NCI-H345 treated with DMSO at 0.1 percent for 48 hours (cell line): ENCODE data around the gene CCDC177.

Experiments
- DNase-seq: peaks from one replicate; lab custom pipeline; 2025; ENCODE audit not compliant: unreplicated experiment; lab: John Stamatoyannopoulos, UW

Gene CCDC177

DNA sequence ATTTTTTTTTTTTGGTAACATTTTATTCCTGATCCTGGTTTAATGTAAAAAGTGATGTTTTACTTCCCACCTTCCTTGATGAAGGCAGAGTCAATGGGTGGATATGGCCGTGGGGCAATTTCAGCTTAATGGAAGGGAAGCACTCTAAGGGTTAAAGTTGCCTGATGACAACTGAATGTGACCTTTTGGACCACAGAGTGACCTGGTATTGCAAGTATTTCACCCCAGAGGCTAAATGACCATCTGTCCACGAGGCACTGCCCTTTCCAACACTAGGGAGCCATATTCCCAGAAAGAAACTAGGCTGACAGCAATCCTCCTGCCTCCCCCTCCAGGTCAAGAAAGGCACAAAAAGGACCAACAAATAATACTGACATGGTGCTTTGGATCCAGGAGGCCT is 4.8 kb downstream of the CCDC177 start:
- no peak for DNase-seq

DNA sequence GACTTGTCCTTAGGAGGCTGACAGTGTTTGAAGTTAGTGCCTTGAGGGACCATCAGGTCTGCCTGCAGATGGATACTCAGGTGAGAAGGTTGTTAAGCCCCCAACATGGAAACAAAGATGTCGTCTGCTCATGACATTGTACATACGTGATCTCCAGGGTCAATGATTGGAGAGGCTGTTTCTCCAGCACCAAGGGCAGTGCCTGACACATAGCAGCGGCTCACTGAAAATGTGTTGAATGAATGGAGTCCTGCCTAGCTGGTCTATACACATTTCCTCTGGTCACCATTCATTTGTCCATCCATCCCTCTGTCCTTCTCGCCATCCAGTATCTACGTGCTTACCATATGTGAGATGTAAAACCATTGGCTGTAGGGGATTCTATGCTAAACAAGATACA is 7.1 kb downstream of the CCDC177 start:
- no peak for DNase-seq

DNA sequence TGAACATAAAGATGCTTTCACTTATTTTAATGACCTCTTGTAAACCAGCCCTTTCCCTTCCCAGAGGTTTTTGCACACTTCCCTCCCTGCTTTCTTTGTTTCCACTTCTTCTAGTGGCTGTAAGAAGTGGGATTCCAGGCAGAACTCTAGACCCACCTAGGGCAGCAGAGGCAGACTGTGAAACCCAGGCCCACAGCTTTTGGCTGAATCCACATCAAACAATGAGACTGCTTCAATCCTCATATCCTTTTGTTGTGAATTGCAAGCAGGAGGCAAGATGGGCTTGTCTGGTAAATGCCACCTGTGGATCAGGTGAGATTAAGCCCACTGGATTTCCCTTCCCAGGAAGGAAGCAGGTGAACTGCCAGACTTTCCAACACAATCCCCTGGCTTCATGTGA is 12.8 kb downstream of the CCDC177 start:
- DNase-seq: no peak

DNA sequence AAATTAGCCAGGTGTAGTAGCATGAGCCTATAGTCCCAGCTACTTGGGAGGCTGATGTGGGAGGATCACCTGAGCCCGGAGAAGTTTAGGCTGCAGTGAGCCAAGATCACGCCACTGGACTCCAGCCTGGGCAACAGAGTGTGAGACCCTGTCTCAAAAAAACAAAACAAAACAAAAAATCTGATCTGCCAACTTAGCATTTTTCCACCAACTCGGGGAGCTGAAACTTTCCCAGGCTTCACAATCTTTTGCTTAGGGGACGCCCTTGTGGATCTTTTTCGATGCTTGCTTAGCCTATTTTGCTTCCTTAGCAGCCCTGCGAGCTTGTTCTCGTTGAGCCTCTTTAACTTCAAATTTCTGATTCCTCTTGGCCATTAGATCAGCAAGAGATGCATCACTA is 13.8 kb downstream of the CCDC177 start:
- no peak for DNase-seq

DNA sequence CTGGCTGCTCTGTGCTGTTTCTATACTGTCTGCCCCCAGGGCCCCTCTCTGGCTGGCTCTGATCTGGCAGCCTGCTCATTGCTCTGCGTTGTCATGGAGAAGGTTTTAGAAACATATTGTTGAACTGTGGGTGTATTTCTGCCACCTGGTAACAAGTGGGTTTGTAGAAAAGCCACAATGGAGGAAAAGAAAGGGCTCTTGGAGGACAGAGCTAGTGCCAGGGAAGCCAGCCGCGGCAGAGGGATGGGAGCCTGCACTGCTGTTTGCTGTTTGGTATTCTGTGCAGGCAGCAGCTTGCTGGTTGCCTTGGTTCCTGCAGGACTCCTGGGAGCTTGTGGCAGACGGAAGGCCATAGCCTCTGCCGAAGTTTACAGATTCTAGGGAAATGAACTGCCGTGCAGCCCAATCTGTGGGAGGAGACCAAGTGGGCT is 15.1 kb downstream of the CCDC177 start:
- DNase-seq: peak; percentile 87

DNA sequence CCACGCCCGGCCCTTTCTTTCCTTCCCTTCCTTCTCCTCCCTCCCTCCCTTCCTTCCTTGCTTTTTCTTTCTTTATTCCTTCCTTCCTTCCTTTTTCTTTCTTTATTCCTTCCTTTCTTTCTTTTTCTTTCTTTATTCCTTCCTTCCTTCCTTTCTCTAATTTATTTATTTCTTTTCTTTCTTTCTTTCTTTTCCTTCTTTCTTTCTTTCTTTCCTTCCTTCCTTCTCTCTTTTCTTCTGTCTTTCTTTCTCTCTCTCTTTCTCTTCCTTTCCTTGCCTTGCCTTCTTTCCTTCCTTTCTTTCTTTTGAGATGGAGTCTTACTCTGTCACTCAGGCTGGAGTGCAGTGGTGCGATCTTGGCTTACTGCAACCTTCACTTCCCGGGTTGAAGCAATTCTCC is 15.9 kb downstream of the CCDC177 start:
- DNase-seq: no peak

DNA sequence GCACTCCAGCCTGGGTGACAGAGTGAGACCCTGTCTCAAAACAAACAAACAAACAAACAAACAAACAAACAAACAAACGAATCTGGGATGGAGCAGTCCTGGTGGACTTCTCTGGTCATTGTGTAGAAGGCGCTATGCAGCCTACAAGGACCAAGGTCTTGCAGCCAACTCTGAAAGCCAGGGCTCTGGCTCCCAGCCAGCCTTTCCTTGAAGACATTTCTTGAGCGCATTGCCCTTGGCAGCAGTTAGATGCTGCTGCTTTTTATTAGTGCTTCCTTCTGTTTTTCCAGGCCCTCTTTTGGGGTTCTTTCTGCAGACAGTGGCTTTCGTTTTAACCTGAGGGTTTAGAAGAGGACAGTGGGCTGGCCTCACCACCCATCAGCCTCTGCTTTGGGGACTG is 20.2 kb downstream of the CCDC177 start:
- no peak for DNase-seq

DNA sequence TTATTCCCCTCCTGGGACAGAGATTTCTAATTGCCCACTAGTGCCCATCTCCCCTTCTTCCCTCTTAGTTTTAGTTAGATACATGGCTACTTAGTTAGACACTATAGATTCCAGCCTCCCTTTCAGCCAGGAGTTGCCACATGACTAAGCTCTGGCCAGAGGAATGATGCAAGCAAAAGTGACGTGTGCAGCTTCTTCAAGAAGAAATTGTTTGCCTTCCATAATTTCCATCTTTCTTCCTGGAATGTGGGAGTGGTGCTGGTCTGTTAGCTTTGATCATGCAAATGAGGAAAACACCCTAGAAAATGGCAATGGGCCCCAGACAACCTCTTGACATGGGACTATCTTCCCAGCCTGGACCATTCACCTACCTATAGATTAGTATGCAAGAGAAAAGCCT is 21.4 kb downstream of the CCDC177 start:
- no peak for DNase-seq

DNA sequence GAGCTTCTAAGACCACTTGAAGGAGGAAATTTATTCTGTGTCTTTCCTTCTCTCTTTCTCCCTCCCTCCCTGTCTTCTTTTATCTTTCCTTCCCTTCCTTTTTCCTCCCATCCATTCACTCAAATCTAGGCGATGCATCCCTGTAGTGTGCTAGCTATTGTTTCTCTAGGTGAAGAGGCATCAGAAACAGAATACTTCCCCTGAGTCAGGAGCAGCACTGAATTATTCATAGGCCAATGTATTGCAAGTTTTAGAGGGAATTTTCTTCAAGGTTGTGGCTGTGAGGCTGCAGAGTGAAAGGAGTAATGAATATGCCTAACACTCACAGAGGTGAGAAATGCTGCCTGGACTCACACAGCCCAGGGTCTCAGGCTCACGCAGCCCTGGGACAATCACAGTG is 23.2 kb downstream of the CCDC177 start:
- no peak for DNase-seq

DNA sequence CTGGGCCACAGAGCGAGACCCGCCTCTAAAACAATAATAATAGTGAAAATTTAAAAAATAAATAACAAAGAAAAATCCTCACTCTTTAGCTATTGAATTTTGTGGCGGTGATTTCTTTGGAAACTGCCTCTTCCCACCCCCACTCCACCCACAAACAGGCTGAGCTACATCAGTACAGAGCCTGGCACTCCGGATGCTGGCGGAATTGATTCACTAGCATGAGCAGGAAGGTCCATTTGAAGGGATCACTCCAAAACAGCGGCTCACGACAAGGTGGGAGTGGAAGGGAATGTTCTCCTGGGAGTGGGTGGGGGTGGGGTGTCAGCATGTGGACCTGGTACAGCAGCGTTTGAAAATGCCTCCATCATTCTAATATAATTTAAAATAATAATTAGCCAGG is 26.1 kb downstream of the CCDC177 start:
- no peak for DNase-seq

DNA sequence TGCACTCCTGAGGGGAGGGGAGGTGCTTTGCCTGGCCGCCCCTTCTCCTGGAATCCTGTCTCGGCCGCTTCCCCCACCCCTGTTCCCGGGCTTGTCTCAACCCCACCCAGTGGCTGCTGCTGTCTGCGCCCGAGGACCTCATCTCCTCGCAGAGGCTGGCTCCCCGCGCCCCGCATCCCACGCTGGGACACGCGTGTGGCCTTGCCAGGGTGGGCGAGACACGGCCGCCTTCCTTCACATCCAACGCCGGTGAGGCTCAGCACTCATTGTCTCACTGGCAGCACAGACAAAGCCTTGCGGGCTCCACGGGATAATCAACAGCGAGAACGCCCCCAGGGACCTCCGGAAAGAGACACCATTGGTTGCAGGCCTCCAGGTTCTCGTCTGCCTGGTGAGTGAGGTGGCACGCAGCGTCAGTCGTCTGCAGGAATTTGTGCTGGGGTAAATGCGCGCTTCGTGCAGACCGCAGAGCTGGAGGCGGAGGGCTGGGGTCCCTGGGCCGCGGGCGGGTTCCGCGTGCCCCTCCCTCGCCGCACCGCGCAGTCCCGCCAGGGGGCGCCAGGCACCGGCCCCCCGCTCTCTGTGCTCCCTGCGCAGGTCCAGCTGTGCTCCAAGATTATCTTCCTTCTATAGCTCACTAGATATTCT is 26.8 kb downstream of the CCDC177 start:
- no peak for DNase-seq

DNA sequence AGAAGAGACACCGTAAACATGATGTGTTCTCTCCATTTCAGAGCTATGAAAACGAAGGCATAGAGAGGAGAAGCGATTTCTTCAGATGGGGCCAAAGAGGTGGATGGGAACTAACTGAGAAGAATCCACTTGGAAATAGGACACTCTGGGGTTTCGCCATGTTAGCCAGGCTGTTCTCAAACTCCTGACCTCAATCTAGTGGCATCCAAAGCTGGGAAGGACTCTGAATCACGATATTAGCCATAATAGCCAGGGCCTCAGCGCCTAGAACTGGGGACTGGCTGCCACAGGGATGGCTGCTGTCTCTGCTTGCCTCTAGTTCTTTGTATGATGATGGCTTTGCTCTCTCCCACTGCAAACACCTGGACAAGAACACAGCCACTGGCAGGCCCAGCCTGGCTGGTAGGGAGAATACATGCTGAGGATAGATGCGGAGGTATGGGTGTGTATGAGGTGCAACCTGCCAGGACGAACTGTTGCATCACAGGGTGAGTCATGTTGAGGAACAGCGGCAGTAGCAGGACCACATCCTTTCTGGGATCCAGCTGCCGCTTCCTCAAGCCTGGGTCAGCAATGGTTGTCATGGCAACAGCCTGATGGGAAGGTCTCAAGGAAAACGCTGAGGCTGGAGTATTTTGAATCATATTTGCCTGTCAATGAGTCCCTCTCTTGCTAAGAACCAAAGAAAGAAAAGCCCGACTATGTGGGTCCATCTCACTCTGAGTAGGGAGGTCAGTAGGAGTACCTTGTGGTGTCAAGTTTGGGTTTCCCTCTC is 31.1 kb downstream of the CCDC177 start:
- DNase-seq: no peak

DNA sequence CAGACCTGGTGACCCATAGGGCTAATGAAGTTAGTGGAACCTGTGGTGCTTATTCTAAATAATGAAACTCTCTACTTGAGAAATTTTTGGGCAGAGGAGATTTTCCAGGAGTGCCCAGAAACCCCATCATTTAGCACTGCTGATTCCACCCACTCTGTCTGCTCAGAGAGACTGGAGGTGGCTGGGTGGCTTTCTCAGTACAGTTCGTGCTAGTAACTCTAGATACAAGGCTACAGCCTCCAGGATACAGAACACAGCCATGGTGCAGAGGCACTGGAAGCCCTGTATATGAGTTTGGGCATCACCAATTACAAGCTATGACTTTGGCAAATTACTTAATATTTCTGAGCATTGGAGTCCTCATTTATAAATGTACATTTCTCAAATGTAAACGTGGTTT is 32.4 kb downstream of the CCDC177 start:
- DNase-seq: no peak

DNA sequence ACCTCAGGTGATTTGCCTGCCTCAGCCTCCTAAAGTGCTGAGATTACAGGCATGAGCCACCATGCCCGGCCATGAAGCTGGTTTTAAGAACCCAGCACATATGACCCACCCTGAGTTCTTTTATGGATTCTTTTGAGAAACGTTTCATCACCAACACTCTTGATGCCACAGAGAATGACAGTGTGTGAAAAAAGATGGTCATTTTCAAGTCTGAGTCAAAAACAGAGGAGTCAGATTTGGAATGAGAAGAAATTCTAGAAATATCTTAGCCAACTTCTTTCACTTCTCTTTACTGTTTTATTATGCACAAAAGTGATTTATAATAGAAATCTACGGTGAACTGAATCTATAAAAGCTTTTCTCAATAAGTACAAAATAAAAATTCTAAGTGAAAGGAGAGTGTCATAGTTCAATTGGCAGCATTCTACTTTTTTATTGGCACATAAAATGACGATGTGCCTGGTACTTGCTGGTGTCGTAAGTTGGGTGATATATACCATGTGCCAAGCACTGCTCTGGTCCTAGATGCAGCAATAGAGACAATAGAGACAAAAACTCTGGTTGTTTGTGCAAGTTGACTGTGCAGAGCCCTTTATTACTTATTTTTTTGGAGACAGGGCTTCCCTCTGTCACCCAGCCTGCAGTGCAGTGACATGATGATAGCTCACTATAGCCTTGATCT is 33.9 kb downstream of the CCDC177 start:
- no peak for DNase-seq

DNA sequence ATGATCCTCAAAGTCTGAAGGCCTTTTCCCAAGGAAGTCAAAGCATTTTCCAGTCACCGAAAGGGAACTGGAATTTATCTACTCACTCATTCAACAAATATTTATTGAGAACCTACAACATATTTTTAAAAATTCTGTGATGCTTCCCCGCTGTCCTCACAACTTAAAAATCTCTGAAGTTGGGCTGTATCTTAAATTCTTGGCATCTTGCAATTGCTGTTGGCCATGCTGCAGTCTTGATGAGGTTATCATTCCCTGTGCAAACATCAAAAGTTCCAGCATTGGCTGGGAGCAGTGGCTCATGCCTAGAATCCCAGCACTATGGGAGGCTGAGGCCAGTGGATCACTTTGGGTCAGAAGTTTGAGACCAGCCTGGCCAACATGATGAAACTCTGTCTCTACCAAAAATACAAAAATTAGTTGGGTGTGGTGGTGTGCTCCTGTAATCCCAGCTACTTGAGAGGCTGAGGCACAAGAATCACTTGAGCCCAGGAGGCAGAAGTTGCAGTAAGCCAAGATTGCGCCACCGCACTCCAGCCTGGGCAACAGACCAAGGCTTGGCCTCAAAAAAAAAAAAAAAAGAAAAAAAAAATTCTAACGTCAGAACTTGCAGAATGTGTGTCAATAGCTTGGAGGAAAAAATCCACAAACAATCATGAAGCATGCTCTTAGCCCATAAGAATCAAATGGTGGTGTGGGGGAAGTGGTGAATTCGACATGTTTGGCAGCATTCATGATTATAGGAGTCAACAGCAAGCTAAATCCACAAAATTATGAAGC is 34.9 kb downstream of the CCDC177 start:
- DNase-seq: no peak

DNA sequence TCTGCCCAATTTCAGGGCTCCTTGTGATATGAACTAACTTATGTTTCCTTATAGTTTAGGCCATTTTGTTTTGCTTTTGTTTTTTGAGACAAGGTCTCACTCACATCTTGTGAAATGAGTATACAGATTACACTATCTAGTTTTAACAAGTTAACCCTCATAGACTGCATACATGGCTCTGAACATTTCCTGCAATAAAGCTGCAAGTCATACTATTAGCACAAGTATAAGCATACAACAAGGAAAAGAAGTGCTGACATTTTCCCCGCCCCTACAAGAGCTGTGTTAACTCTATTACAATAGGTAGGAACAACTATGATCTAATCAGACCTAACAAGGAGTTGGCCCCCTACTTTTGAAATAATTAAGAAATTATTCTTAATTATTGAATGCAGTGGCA is 35.9 kb downstream of the CCDC177 start:
- no peak for DNase-seq

DNA sequence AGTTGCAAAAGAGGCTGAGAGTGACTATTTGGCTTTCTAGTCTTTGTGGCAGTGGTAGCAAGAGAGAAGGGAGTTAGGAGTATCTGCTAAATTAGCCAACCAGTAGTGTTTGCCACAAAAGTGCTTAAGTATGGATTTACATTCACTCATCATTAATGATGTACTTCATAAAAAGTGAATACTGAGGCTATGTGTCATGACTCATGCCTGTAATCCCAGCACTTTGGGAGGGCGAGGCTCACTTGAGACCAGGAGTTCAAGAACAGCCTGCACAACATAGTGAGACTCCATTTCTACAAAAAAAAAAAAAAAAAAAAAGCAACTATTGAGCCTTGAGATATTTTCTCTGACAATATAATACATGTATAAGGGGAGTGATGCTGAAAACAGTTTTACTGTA is 36.8 kb downstream of the CCDC177 start:
- DNase-seq: no peak

DNA sequence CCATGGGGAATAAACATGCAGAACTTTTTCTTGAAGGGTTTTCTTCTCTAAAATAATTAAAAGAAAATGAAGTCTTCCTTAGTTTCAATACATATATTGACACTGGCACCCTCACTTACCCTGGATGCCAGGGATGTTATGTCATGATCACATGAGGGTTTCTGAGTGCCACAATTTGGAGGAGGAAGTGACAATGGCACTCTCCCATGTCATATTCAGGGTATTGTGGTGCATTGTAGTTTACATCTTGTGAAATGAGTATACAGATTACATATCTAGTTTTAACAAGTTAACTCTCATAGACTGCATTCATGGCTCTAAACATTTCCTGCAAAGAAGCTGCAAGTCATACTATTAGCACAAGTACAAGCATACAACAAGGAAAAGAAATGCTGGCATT is 37.7 kb downstream of the CCDC177 start:
- DNase-seq: no peak

DNA sequence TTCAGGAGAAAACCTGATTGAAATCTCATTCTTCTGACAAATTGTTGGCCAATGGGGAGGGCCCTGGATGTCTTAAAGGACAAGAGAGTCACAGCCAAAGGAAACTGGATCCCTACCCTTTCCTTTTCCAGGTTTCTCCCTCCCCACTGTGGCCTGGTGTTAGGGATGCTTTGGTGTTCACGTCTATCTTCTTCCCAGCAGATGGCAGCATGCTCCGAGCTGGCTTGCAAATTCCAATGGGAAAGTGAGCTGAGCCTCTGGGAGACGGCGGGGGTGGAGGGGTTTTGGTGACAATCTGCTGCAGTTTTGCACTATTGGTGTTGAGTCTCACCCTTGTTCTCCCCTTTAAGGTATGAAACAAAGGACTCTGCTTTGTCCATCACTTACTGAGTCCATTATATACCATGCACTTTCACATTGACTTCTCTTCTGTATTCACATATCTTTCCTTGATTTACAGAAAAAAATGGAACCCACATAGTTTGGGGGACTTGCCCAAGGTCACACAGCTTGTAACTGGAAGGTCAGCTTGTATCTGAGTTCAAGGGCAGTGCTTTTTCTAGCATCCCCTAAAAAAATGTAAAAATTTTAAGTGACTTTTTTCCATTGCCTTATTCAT is 39.3 kb downstream of the CCDC177 start:
- DNase-seq: peak; percentile 60

DNA sequence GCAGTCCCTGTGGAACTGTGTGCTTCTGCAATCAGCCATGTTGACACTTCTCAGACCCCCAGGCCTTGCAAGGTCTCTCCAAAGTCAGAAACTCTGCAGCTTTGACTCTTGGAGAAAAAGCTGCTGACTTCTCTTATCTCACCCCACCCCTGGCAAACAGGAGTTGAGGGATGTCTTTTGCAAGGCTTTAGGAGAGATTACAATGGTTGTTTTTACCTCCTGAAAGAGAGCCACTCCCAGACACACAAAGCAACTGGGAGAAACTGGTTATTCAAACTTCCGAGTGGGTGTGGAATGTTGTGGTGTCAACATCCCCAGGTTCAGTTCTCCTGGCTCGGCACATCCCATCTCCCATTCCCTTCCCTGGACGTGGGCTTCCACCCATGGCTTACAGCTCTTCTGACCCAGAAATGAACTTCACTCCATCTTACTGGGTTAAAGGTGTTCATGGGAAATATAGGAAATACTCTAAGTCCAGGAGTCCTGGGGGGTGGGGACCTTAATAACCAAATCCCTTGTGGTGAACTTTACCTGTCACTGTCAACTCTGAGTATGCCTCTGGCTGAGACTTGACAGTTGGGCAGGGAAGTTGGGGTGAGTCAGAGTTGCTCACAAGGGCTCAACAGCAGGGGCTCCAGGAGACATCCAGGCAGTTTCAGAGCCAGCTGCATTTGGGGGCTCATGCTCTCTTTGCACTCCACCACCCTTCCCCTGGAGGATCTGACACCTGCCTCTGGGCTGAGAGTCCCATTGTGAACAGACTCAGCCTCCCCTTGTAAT is 41.9 kb downstream of the CCDC177 start:
- DNase-seq: no peak
